HEK293 (cell line): ENCODE results near the gene EREG.

Experiments used
- BCL11A ChIP-seq: fragments of 450-650 bp; formaldehyde crosslinking; IDR thresholded peaks from 2 replicates; pipeline ENCODE4 v1.5.1; 2016; ENCODE audit warnings: low read depth, missing biosample characterization, missing genetic modification characterization
- KLF7 ChIP-seq: fragments of 450-650 bp; formaldehyde crosslinking; IDR thresholded peaks from 2 replicates; pipeline ENCODE4 v1.5.1; 2016; ENCODE audit warnings: missing biosample characterization, missing genetic modification characterization, borderline replicate concordance
- KLF9 ChIP-seq: fragments of 450-650 bp; formaldehyde crosslinking; IDR thresholded peaks from 2 replicates; pipeline ENCODE4 v1.5.1; 2016; ENCODE audit warnings: missing biosample characterization, missing genetic modification characterization, low read depth
- ZNF10 ChIP-seq: fragments of 450-650 bp; formaldehyde crosslinking; IDR thresholded peaks from 2 replicates; pipeline ENCODE4 v1.5.1; 2017; ENCODE audit warnings: missing biosample characterization, missing genetic modification characterization
- ZNF114 ChIP-seq: fragments of 450-650 bp; formaldehyde crosslinking; IDR thresholded peaks from 2 replicates; pipeline ENCODE4 v1.5.0; 2017; ENCODE audit warnings: missing biosample characterization, missing genetic modification characterization
- ZNF239 ChIP-seq: fragments of 450-650 bp; formaldehyde crosslinking; IDR thresholded peaks from 2 replicates; pipeline ENCODE4 v1.5.1; 2016; ENCODE audit warnings: missing biosample characterization, missing genetic modification characterization
- ZNF785 ChIP-seq: fragments of 450-650 bp; formaldehyde crosslinking; IDR thresholded peaks from 2 replicates; pipeline ENCODE4 v1.5.1; 2016; ENCODE audit warnings: missing biosample characterization, missing genetic modification characterization
- ZNF791 ChIP-seq: fragments of 450-650 bp; formaldehyde crosslinking; IDR thresholded peaks from 2 replicates; pipeline ENCODE4 v1.5.1; 2016; ENCODE audit warnings: missing biosample characterization, missing genetic modification characterization
- TF ChIP-seq, protein P1 (sequence below): fragments of 450-650 bp; formaldehyde crosslinking; IDR thresholded peaks from 2 replicates; pipeline ENCODE4 v1.5.1; 2016; ENCODE audit warnings: missing biosample characterization, missing genetic modification characterization
- TF ChIP-seq, protein P2 (sequence below): fragments of 450-650 bp; formaldehyde crosslinking; IDR thresholded peaks from 2 replicates; pipeline ENCODE4 v1.5.1; 2016; ENCODE audit warnings: missing biosample characterization, missing genetic modification characterization
- TF ChIP-seq, protein P3 (sequence below): fragments of 450-650 bp; formaldehyde crosslinking; IDR thresholded peaks from 2 replicates; pipeline ENCODE4 v1.5.1; 2016; ENCODE audit warnings: missing biosample characterization, missing genetic modification characterization
- TF ChIP-seq, protein P4 (sequence below): fragments of 450-650 bp; IDR thresholded peaks from 2 replicates; pipeline ENCODE4 v1.5.1; 2018; ENCODE audit warnings: missing biosample characterization, mild to moderate bottlenecking, missing genetic modification characterization

DNA sequence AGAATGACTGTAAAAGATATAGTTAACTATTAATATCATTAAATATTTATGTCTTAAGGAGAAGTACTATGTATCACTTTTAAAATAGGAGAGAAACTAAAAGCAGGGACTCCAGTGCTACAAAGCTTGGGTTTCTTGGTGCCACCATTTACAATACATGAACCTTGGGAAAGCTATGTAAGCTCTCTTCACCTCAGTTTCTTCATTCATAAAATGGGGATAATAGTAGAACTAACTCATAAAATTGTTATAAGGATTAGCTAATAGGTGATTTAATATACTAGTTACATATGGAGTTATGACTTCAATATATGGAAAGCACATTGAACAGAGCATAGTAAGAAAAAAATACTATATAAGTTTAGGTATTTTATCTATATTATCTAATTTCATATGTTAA lies 33.0 kb upstream of the EREG start:
- TF ChIP-seq ZNF10 (tag by site-specific recombination) (no peak), ZNF114 (no peak), KLF7 (tag by site-specific recombination) (no peak), ZNF239 (tag by site-specific recombination) (no peak), ZNF785 (tag by site-specific recombination) (no peak), BCL11A (tag by site-specific recombination) (no peak), KLF9 (tag by site-specific recombination) (no peak), ZNF791 (tag by site-specific recombination) (no peak)
- TF ChIP-seq, protein P1, sequence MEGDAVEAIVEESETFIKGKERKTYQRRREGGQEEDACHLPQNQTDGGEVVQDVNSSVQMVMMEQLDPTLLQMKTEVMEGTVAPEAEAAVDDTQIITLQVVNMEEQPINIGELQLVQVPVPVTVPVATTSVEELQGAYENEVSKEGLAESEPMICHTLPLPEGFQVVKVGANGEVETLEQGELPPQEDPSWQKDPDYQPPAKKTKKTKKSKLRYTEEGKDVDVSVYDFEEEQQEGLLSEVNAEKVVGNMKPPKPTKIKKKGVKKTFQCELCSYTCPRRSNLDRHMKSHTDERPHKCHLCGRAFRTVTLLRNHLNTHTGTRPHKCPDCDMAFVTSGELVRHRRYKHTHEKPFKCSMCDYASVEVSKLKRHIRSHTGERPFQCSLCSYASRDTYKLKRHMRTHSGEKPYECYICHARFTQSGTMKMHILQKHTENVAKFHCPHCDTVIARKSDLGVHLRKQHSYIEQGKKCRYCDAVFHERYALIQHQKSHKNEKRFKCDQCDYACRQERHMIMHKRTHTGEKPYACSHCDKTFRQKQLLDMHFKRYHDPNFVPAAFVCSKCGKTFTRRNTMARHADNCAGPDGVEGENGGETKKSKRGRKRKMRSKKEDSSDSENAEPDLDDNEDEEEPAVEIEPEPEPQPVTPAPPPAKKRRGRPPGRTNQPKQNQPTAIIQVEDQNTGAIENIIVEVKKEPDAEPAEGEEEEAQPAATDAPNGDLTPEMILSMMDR (tag by site-specific recombination): no peak
- TF ChIP-seq, protein P2, sequence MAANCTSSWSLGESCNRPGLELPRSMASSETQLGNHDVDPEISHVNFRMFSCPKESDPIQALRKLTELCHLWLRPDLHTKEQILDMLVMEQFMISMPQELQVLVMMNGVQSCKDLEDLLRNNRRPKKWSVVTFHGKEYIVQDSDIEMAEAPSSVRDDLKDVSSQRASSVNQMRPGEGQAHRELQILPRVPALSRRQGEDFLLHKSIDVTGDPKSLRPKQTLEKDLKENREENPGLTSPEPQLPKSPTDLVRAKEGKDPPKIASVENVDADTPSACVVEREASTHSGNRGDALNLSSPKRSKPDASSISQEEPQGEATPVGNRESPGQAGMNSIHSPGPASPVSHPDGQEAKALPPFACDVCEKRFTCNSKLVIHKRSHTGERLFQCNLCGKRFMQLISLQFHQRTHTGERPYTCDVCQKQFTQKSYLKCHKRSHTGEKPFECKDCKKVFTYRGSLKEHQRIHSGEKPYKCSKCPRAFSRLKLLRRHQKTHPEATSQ (tag by site-specific recombination): no peak
- TF ChIP-seq, protein P3, sequence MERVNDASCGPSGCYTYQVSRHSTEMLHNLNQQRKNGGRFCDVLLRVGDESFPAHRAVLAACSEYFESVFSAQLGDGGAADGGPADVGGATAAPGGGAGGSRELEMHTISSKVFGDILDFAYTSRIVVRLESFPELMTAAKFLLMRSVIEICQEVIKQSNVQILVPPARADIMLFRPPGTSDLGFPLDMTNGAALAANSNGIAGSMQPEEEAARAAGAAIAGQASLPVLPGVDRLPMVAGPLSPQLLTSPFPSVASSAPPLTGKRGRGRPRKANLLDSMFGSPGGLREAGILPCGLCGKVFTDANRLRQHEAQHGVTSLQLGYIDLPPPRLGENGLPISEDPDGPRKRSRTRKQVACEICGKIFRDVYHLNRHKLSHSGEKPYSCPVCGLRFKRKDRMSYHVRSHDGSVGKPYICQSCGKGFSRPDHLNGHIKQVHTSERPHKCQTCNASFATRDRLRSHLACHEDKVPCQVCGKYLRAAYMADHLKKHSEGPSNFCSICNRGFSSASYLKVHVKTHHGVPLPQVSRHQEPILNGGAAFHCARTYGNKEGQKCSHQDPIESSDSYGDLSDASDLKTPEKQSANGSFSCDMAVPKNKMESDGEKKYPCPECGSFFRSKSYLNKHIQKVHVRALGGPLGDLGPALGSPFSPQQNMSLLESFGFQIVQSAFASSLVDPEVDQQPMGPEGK (tag by site-specific recombination): no peak
- TF ChIP-seq, protein P4, sequence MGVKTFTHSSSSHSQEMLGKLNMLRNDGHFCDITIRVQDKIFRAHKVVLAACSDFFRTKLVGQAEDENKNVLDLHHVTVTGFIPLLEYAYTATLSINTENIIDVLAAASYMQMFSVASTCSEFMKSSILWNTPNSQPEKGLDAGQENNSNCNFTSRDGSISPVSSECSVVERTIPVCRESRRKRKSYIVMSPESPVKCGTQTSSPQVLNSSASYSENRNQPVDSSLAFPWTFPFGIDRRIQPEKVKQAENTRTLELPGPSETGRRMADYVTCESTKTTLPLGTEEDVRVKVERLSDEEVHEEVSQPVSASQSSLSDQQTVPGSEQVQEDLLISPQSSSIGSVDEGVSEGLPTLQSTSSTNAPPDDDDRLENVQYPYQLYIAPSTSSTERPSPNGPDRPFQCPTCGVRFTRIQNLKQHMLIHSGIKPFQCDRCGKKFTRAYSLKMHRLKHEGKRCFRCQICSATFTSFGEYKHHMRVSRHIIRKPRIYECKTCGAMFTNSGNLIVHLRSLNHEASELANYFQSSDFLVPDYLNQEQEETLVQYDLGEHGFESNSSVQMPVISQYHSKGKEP (tag by site-specific recombination): no peak
